HCT116 (cell line): Measurements from ENCODE around the gene SAC3D1. TPM values are rescaled to one million over a fixed set of nuclear protein-coding genes. Genes with fewer than 3 reads are reported as not detected.

Source experiments
- microRNA-seq: library from miRNA; unstranded; fragments of <30 nt; microRNA quantifications from one replicate; pipeline ENCODE4, GENCODE V29; 2016; ENCODE audit warnings: borderline number of aligned reads
- total RNA-seq: library from RNA; stranded (reverse); gene quantifications from one replicate; pipeline ENCODE4 v1.2.1, GENCODE V29; 2021; ENCODE audit not compliant: unreplicated experiment

Gene SAC3D1
- total RNA-seq, 1 experiment from 2014 or later = 36.9 TPM

Small RNAs within 50 kb of the gene (microRNA-seq; reads per million reads assigned to microRNA genes)
- gene MIR6879 = not detected

Other genes starting within 250 kb of the SAC3D1 start
- gene MAP4K2, start 238.0 kb upstream of the SAC3D1 start, total RNA-seq = 44.2 TPM
- 62.1 TPM for gene MEN1, start 230.7 kb upstream of the SAC3D1 start, total RNA-seq
- gene CDC42BPG, start 196.6 kb upstream of the SAC3D1 start, total RNA-seq = 30.1 TPM
- 48.1 TPM for gene EHD1, start 162.6 kb upstream of the SAC3D1 start, total RNA-seq
- gene ATG2A, start 124.0 kb upstream of the SAC3D1 start, total RNA-seq = 24.7 TPM
- 10.9 TPM for gene PPP2R5B, start 116.5 kb upstream of the SAC3D1 start, total RNA-seq
- gene GPHA2, start 105.3 kb upstream of the SAC3D1 start, total RNA-seq = not detected
- gene MAJIN, start 69.1 kb upstream of the SAC3D1 start, total RNA-seq = not detected
- 2.1 TPM for gene BATF2, start 44.2 kb upstream of the SAC3D1 start, total RNA-seq
- 68.7 TPM for gene ARL2, start 27.1 kb upstream of the SAC3D1 start, total RNA-seq
- 16.8 TPM for gene SNX15, start 13.8 kb upstream of the SAC3D1 start, total RNA-seq
- not detected for gene NAALADL1, start 17.3 kb downstream of the SAC3D1 start, total RNA-seq
- gene CDCA5, start 42.8 kb downstream of the SAC3D1 start, total RNA-seq = 72.1 TPM
- gene ZFPL1, start 43.0 kb downstream of the SAC3D1 start, total RNA-seq = 35.3 TPM
- gene VPS51, start 55.0 kb downstream of the SAC3D1 start, total RNA-seq = 89.5 TPM
- 52.9 TPM for gene TM7SF2, start 70.7 kb downstream of the SAC3D1 start, total RNA-seq
- gene ZNHIT2, start 76.5 kb downstream of the SAC3D1 start, total RNA-seq = 18.8 TPM
- gene FAU, start 80.9 kb downstream of the SAC3D1 start, total RNA-seq = 1,073 TPM
- gene MRPL49, start 81.1 kb downstream of the SAC3D1 start, total RNA-seq = 77.5 TPM
- 45.9 TPM for gene SYVN1, start 93.3 kb downstream of the SAC3D1 start, total RNA-seq
- 1.2 TPM for gene SPDYC, start 129.0 kb downstream of the SAC3D1 start, total RNA-seq
- 279 TPM for gene CAPN1, start 140.7 kb downstream of the SAC3D1 start, total RNA-seq
- gene POLA2, start 220.8 kb downstream of the SAC3D1 start, total RNA-seq = 20.0 TPM